A549 (cell line): Measurements from ENCODE around the gene TSACC. TPM values are rescaled to one million over a fixed set of nuclear protein-coding genes. Genes with fewer than 3 reads are reported as not detected.

Experiments used
- ATAC-seq, 2 experiments: fragments of 200-7000 bp in 1 of 2; fragments of >200 bp in 1 of 2; cut with Nextera tagmentation in 1 of 2; cut with Tn5 transposase in 1 of 2; 3 replicates each; pipeline versions ENCODE4 v1.8.0 to v1.9.1; 2018 to 2020; ENCODE audit warnings: mild to moderate bottlenecking in 1 of 2, moderate library complexity in 1 of 2
- CTCF ChIA-PET: fragments of 300-600 bp; sonication (Branson Sonifier 250); formaldehyde crosslinking; extraction: SDS; loops from one replicate; lab custom pipeline; 2021; ENCODE audit warnings: antibody characterized with exemption, inconsistent platforms; lab: Yijun Ruan, JAX
- POLR2A ChIA-PET: fragments of 350-600 bp; formaldehyde crosslinking; extraction: SDS; loops from one replicate; lab custom pipeline; 2021; ENCODE audit warnings: antibody characterized with exemption, inconsistent platforms; lab: Yijun Ruan, JAX
- DNase-seq, 2 experiments: peaks; one replicate each; pipeline versions ENCODE4 v3.0.0 to v3.0.0-alpha.2; 2011 to 2016; ENCODE audit warnings: low read depth in 1 of 2, low spot score in 1 of 2
- FAIRE-seq: peaks from 2 replicates; lab custom pipeline; 2011; peaks lifted over from hg19 to GRCh38; lab: Jason Lieb, UNC
- H3K27ac ChIP-seq, 2 experiments: fragments of >200 bp; sonication (Bioruptor Twin); formaldehyde crosslinking; 3 replicates each; pipeline ENCODE4 v1.5.1; 2016 to 2017
- H3K4me1 ChIP-seq: fragments of >200 bp; sonication (Bioruptor Twin); formaldehyde crosslinking; 3 replicates; pipeline ENCODE4 v1.6.1; 2016
- H3K4me2 ChIP-seq: fragments of >200 bp; sonication (Bioruptor Twin); formaldehyde crosslinking; 3 replicates; pipeline ENCODE4 v1.6.1; 2016
- H3K4me3 ChIP-seq: fragments of >200 bp; sonication (Bioruptor Twin); formaldehyde crosslinking; 3 replicates; pipeline ENCODE4 v1.5.1; 2016
- H3K9me3 ChIP-seq: fragments of >200 bp; sonication (Bioruptor Twin); formaldehyde crosslinking; 3 replicates; pipeline ENCODE4 v1.6.1; 2016
- ATOH8 ChIP-seq: fragments of 250-450 bp; sonication (Bioruptor Pico); IDR thresholded peaks from 2 replicates; pipeline ENCODE4 v1.5.0; 2020; ENCODE audit warnings: low read depth, mild to moderate bottlenecking, moderate library complexity
- CEBPB ChIP-seq, 2 experiments: fragments of >200 bp in 1 of 2; sonication (Bioruptor Twin) in 1 of 2; formaldehyde crosslinking in 1 of 2; IDR thresholded peaks; 2 replicates each; pipeline ENCODE4 v1.6.1; 2012 to 2016
- ELK1 ChIP-seq: fragments of 150-350 bp; IDR thresholded peaks from 2 replicates; pipeline ENCODE4 v1.6.1; 2014; ENCODE audit warnings: low read depth, mild to moderate bottlenecking, low read length
- EP300 ChIP-seq, 2 experiments: fragments of >200 bp; sonication (Bioruptor Twin); formaldehyde crosslinking; IDR thresholded peaks; 2 replicates in 1 of 2; 3 replicates in 1 of 2; pipeline ENCODE4 v1.6.1; 2016 to 2017
- FOSL2 ChIP-seq, 2 experiments: fragments of 450-650 bp in 1 of 2; fragments of >200 bp in 1 of 2; sonication (Bioruptor Twin) in 1 of 2; formaldehyde crosslinking; IDR thresholded peaks; 2 replicates each; pipeline versions ENCODE4 v1.5.0 to v1.6.1; 2016 to 2020; ENCODE audit warnings: mild to moderate bottlenecking in 1 of 2, moderate library complexity in 1 of 2
- HOXB13 ChIP-seq: fragments of 250-450 bp; sonication (Bioruptor Pico); IDR thresholded peaks from 2 replicates; pipeline ENCODE4 v1.5.0; 2020; ENCODE audit warnings: low read depth, mild to moderate bottlenecking, moderate library complexity
- HOXB5 ChIP-seq: fragments of 250-450 bp; sonication (Bioruptor Pico); IDR thresholded peaks from 2 replicates; pipeline ENCODE4 v1.5.0; 2020; ENCODE audit warnings: mild to moderate bottlenecking, moderate library complexity
- KDM5A ChIP-seq: fragments of 200-600 bp; sonication (generic); IDR thresholded peaks from 2 replicates; pipeline ENCODE4 v1.6.1; 2016; ENCODE audit warnings: antibody characterized with exemption, mild to moderate bottlenecking
- MYC ChIP-seq: IDR thresholded peaks from 2 replicates; pipeline ENCODE4 v1.6.1; 2012; ENCODE audit warnings: mild to moderate bottlenecking, inconsistent platforms, low read length, improper control_type of control experiment, borderline replicate concordance
- NFE2L2 ChIP-seq: fragments of 150-350 bp; conservative IDR thresholded peaks from 2 replicates; pipeline ENCODE4 v1.6.1; 2014; ENCODE audit warnings: low read length
- NPAS2 ChIP-seq: fragments of 250-450 bp; sonication (Bioruptor Pico); IDR thresholded peaks from 2 replicates; pipeline ENCODE4 v1.8.0; 2022; ENCODE audit warnings: mild to moderate bottlenecking, moderate library complexity, borderline replicate concordance
- PBX3 ChIP-seq: IDR thresholded peaks from 2 replicates; pipeline ENCODE4 v1.6.1; 2012
- RARB ChIP-seq: fragments of 250-450 bp; sonication (Bioruptor Pico); IDR thresholded peaks from 2 replicates; pipeline ENCODE4 v1.8.0; 2021; ENCODE audit warnings: mild to moderate bottlenecking, moderate library complexity
- REST ChIP-seq: fragments of 200-600 bp; sonication (generic); IDR thresholded peaks from 2 replicates; pipeline ENCODE4 v1.6.1; 2016; ENCODE audit warnings: antibody characterized with exemption, mild to moderate bottlenecking, moderate library complexity
- RFX5 ChIP-seq: fragments of 450-650 bp; IDR thresholded peaks from 2 replicates; pipeline ENCODE4 v1.7.1; 2014; ENCODE audit warnings: antibody characterized with exemption, mild to moderate bottlenecking, moderate library complexity
- SMC3 ChIP-seq: fragments of >200 bp; sonication (Bioruptor Twin); formaldehyde crosslinking; IDR thresholded peaks from 3 replicates; pipeline ENCODE4 v1.6.1; 2018; ENCODE audit warnings: inconsistent platforms
- ZSCAN20 ChIP-seq: fragments of 250-450 bp; sonication (Bioruptor Pico); IDR thresholded peaks from 2 replicates; pipeline ENCODE4 v1.8.0; 2022; ENCODE audit warnings: mild to moderate bottlenecking, moderate library complexity
- WGBS: methylation state at CpG from one replicate; pipeline ENCODE4 v1.1.6; 2017; ENCODE audit errors: missing lambda C conversion rate; 5-methylcytosine and 5-hydroxymethylcytosine counted together
- polyA plus RNA-seq, 4 experiments: library from polyadenylated mRNA; depleted of rRNA in 3 of 4; stranded (reverse); fragments of >200 nt; fragmentation: RNase III in 1 of 4; extraction: RNeasy Plus Mini Kit Qiagen cat#74134 plus additional on column Dnase treatment in 1 of 4; gene quantifications; 2 replicates in 3 of 4; 3 replicates in 1 of 4; pipeline ENCODE4 v1.2.3, GENCODE V29; 2011 to 2017

The TSACC gene
- polyA plus RNA-seq, 2 of the 4 experiments (the other 2 are of a cell fraction): 2.6 to 3.9 TPM

- POLR2A ChIA-PET: no interaction called here
- no peak for ATAC-seq
- WGBS: 97% methylated on average over 4 of the region's 4 CpGs
Measured at GRCh38 chr1:156303241-156303640, 35.1 kb upstream of the TSACC start.

GRCh38 chr1:156305215-156305614, 33.1 kb upstream of the TSACC start:
- Histone ChIP-seq H3K27ac (no peak overlapping the region), H3K9me3 (no peaks in the 10 kb centered on the region), H3K4me1 (no peaks in the 10 kb centered on the region; the same call in 2 of the 3 replicates), H3K4me2 (no peak overlapping the region), H3K4me3 (no peak overlapping the region)
- WGBS: 94% methylated on average over 2 of the region's 2 CpGs
- FAIRE-seq (no peak), ATAC-seq (no peak), DNase-seq (no peak)
- ChIA-PET CTCF (interaction anchor here (0.8 kb wide), 1 partner anchor 15 kb away, joined by 3 read pairs; no protein-coding TSS in a partner anchor), POLR2A (interaction anchor here (0.5 kb wide), 1 partner anchor 15 kb away, joined by 3 read pairs; no protein-coding TSS in a partner anchor)
- TF ChIP-seq MYC (no peak), NFE2L2 (no peak), HOXB5 (CRISPR knock-in tag) (no peak), ELK1 (no peak)

More at GRCh38 chr1:156303241-156303640, 35.1 kb upstream of the TSACC start:
- H3K4me3 ChIP-seq: no peak overlapping the region
- no peak for FAIRE-seq
- TF ChIP-seq RFX5 (no peak), PBX3 (no peak), REST (no peak), ZSCAN20 (CRISPR knock-in tag) (no peak), HOXB13 (no peak)
- TF ChIP-seq, all 56 proteins: peak for 0
- DNase-seq: no peak
- H3K4me2 ChIP-seq: no peak overlapping the region
- CTCF ChIA-PET: interaction anchor here (1.0 to 1.9 kb wide), 2 partner anchors 13 to 15 kb away, joined by 3 to 5 read pairs; no protein-coding TSS in a partner anchor
- no peaks in the 10 kb centered on the region for H3K4me1 ChIP-seq
- H3K9me3 ChIP-seq: no peaks in the 10 kb centered on the region
- no peak overlapping the region for H3K27ac ChIP-seq

GRCh38 chr1:156308078-156308477, 30.2 kb upstream of the TSACC start:
- DNase-seq (no peak), ATAC-seq (peak in 1 of 2 experiments; percentile 20; a peak in 1 of 6 replicates), FAIRE-seq (no peak)
- POLR2A ChIA-PET: no interaction called here
- peaks cover 16% of the 10 kb centered on the region for H3K4me1 ChIP-seq
- no peak for TF ChIP-seq FOSL2 (IDR thresholded peaks at IDR 0.05)
- peak; percentile 50; the same call in 1 of the 2 replicates for TF ChIP-seq FOSL2 (CRISPR knock-in tag; IDR thresholded peaks at IDR 0.05)
- TF ChIP-seq EP300 (IDR thresholded peaks at IDR 0.05): no peak
- H3K4me2 ChIP-seq: no peak overlapping the region
- no peak overlapping the region for H3K27ac ChIP-seq
- no peak overlapping the region for H3K4me3 ChIP-seq
- CTCF ChIA-PET: interaction anchor here (1.5 to 5.6 kb wide), 3 partner anchors 9 to 27 kb away, joined by 5 to 34 read pairs (median 8); partner anchors contain the start of gene VHLL
- H3K9me3 ChIP-seq: no peaks in the 10 kb centered on the region

GRCh38 chr1:156310962-156311361, 27.4 kb upstream of the TSACC start:
- ATAC-seq (peak; percentile 34 to 44; a peak in 3 of 6 replicates), FAIRE-seq (no peak), DNase-seq (peak in 1 of 2 experiments; percentile 47)
- Histone ChIP-seq H3K27ac (no peak overlapping the region), H3K4me1 (peaks cover 16% of the 10 kb centered on the region), H3K4me2 (0 out of 3 replicates have a peak overlapping the region, but pooled peaks have one; percentile 8), H3K4me3 (no peak overlapping the region), H3K9me3 (no peaks in the 10 kb centered on the region)
- WGBS: 66% methylated on average over 6 of the region's 6 CpGs
- TF ChIP-seq RARB (CRISPR knock-in tag) (no peak), KDM5A (no peak), SMC3 (no peak), NPAS2 (CRISPR knock-in tag) (no peak), ATOH8 (no peak), CEBPB (IDR thresholded peaks at IDR 0.05) (peak; percentile 53 to 91; a peak in 3 of 4 replicates), FOSL2 (IDR thresholded peaks at IDR 0.05) (no peak), FOSL2 (CRISPR knock-in tag; IDR thresholded peaks at IDR 0.05) (peak; percentile 63; the same call in 1 of the 2 replicates)
- CTCF ChIA-PET: interaction anchor here (5.6 kb wide), 1 partner anchor 9 kb away, joined by 34 read pairs; no protein-coding TSS in a partner anchor
- POLR2A ChIA-PET: no interaction called here
